K562 (cell line): ENCODE data around the gene ZNHIT6. TPM values are rescaled to one million over a fixed set of nuclear protein-coding genes. Genes with fewer than 3 reads are reported as not detected.

ENCODE experiments used
- ATAC-seq: fragments of 200-7000 bp; cut with Tn5 transposase; 3 replicates; pipeline ENCODE4 v1.9.1; 2020; ENCODE audit warnings: moderate library complexity
- BruUV-seq: library from RNA; stranded (reverse); fragments of 400-500 nt; replicated peaks from 2 replicates; lab custom pipeline; 2021; lab: Mats Ljungman, UMichigan
- CTCF ChIA-PET: fragments of 300-600 bp; formaldehyde crosslinking; extraction: SDS; loops from one replicate; lab custom pipeline; 2021; ENCODE audit warnings: low intra/inter-chr PET ratio; lab: Yijun Ruan, JAX
- POLR2A ChIA-PET: fragments of 300-600, 350-650 bp; sonication (Branson Sonifier 250); formaldehyde crosslinking; extraction: SDS; loops from one replicate; lab custom pipeline; 2021; ENCODE audit warnings: antibody characterized with exemption, inconsistent platforms; lab: Yijun Ruan, JAX
- DNase-seq, 4 experiments: peaks; one replicate each; pipeline versions ENCODE4 v3.0.0 to v3.0.0-alpha.2; 2011 to 2018; ENCODE audit warnings: low spot score in 3 of 4, mixed read lengths in 3 of 4; ENCODE audit errors: extremely low read depth in 1 of 4
- FAIRE-seq: peaks from 2 replicates; lab custom pipeline; 2011; peaks lifted over from hg19 to GRCh38; lab: Jason Lieb, UNC
- H2AFZ ChIP-seq: 2 replicates; pipeline ENCODE4 v1.6.0; 2011; ENCODE audit warnings: low read depth, low read length, control low read depth, inconsistent platforms
- H3K27ac ChIP-seq: fragments of 200-600 bp; 3 replicates; pipeline ENCODE4 v1.8.0; 2011; ENCODE audit warnings: low read depth, mild to moderate bottlenecking, control low read depth, inconsistent platforms, low read length, moderate library complexity, mixed read lengths; ENCODE audit errors: extremely low read depth
- H3K27me3 ChIP-seq, 2 experiments: fragments of 300-600 bp in 1 of 2; 2 replicates in 1 of 2; 3 replicates in 1 of 2; pipeline versions ENCODE4 v1.6.0 to v1.8.0; 2011; ENCODE audit warnings: inconsistent platforms in 2 of 2, low read length in 2 of 2, mild to moderate bottlenecking in 1 of 2, mixed read lengths in 1 of 2, moderate library complexity in 1 of 2; ENCODE audit not compliant: control insufficient read depth in 2 of 2, insufficient read depth in 2 of 2
- H3K36me3 ChIP-seq: fragments of 300-600 bp; 3 replicates; pipeline ENCODE4 v1.8.0; 2011; ENCODE audit warnings: mild to moderate bottlenecking, low read length, inconsistent platforms; ENCODE audit not compliant: control insufficient read depth, insufficient read depth
- H3K4me1 ChIP-seq, 2 experiments: fragments of 200-600 bp in 1 of 2; replicated peaks in 1 of 2; 2 replicates in 1 of 2; 3 replicates in 1 of 2; pipeline versions ENCODE4 v1.5.1 to v1.8.0; 2011; ENCODE audit warnings: inconsistent platforms in 2 of 2, low read length in 2 of 2, mild to moderate bottlenecking in 1 of 2, mixed read lengths in 1 of 2, moderate library complexity in 1 of 2; ENCODE audit not compliant: control insufficient read depth in 2 of 2, insufficient read depth in 2 of 2
- H3K4me2 ChIP-seq: 2 replicates; pipeline ENCODE4 v1.6.1; 2011; ENCODE audit warnings: low read length, control low read depth, inconsistent platforms, mixed read lengths; ENCODE audit not compliant: insufficient read depth
- H3K4me3 ChIP-seq: fragments of 200-600 bp; sonication (generic), shearing (Covaris generic); 2 replicates; pipeline ENCODE4 v1.5.1; 2016; ENCODE audit warnings: control low read depth, inconsistent platforms
- H3K79me2 ChIP-seq: fragments of 200-600 bp; 3 replicates; pipeline ENCODE4 v1.8.0; 2011; ENCODE audit warnings: low read length, inconsistent platforms; ENCODE audit not compliant: control insufficient read depth, insufficient read depth
- H3K9ac ChIP-seq, 2 experiments: 2 replicates each; pipeline versions ENCODE4 v1.6.0 to v1.6.1; 2011; ENCODE audit warnings: low read depth in 2 of 2, low read length in 2 of 2, control low read depth in 1 of 2, inconsistent platforms in 1 of 2, mild to moderate bottlenecking in 1 of 2, mixed read lengths in 1 of 2; ENCODE audit not compliant: insufficient read depth in 1 of 2
- H3K9me1 ChIP-seq: one replicate; pipeline ENCODE4 v1.6.0; 2011; ENCODE audit warnings: inconsistent platforms, mild to moderate bottlenecking, low read length, moderate library complexity; ENCODE audit not compliant: control insufficient read depth, insufficient read depth
- H3K9me3 ChIP-seq: replicated peaks from 2 replicates; pipeline ENCODE4 v1.5.1; 2011; ENCODE audit warnings: low read depth, low read length, inconsistent platforms; ENCODE audit not compliant: control insufficient read depth, insufficient read depth
- H4K20me1 ChIP-seq: replicated peaks from 2 replicates; pipeline ENCODE4 v1.6.1; 2011; ENCODE audit warnings: low read length, inconsistent platforms, mixed read lengths; ENCODE audit not compliant: control insufficient read depth, insufficient read depth
- FOXJ2 ChIP-seq: fragments of 200-800 bp; sonication (Bioruptor generic); IDR thresholded peaks from 2 replicates; pipeline ENCODE4 v1.6.1; 2016; ENCODE audit warnings: missing genetic modification characterization, missing compliant biosample characterization
- GTF2E2 ChIP-seq: fragments of 200-800 bp; sonication (Bioruptor generic); IDR thresholded peaks from 2 replicates; pipeline ENCODE4 v1.6.1; 2016; ENCODE audit warnings: missing genetic modification characterization, missing compliant biosample characterization
- HLTF ChIP-seq: fragments of 450-650 bp; IDR thresholded peaks from 2 replicates; pipeline ENCODE4 v1.6.1; 2016
- HNRNPK ChIP-seq: fragments of 200-400 bp; formaldehyde crosslinking; IDR thresholded peaks from one replicate; pipeline ENCODE4 v1.6.1; 2018; ENCODE audit warnings: mild to moderate bottlenecking, low read depth, low read length; ENCODE audit not compliant: poor library complexity, severe bottlenecking
- MAFK ChIP-seq: IDR thresholded peaks from 2 replicates; pipeline ENCODE4 v1.6.1; 2011; ENCODE audit warnings: low read length, improper control_type of control experiment
- ZNF354B ChIP-seq: fragments of 250-450 bp; sonication (Bioruptor Pico); IDR thresholded peaks from 2 replicates; pipeline ENCODE4 v1.4.0; 2020
- ZNF717 ChIP-seq: fragments of 250-450 bp; sonication (Bioruptor Pico); IDR thresholded peaks from 2 replicates; pipeline ENCODE4 v1.5.0; 2021
- ZNF79 ChIP-seq: fragments of 250-450 bp; sonication (Bioruptor Pico); IDR thresholded peaks from 2 replicates; pipeline ENCODE4 v1.4.0; 2020; ENCODE audit warnings: low read depth, mild to moderate bottlenecking, moderate library complexity
- WGBS: fragments of 100-300 bp; shearing (Covaris generic); methylation state at CpG from one replicate; pipeline ENCODE4 v1.1.6; 2016; ENCODE audit warnings: low coverage, mixed read lengths; ENCODE audit not compliant: insufficient coverage; ENCODE audit errors: missing lambda C conversion rate; 5-methylcytosine and 5-hydroxymethylcytosine counted together
- in situ Hi-C: fragments of 300-500 bp; cut with MboI; formaldehyde crosslinking; loops from 4 replicates; pipeline ENCODE4 v1.15.0; 2018; ENCODE audit warnings: inconsistent platforms, mixed read lengths
- intact Hi-C: fragments of 100-400 bp; cut with micrococcal nuclease; formaldehyde crosslinking; loops from 2 replicates; pipeline ENCODE4 v1.14.2; 2022
- polyA plus RNA-seq, 8 experiments: library from polyadenylated mRNA; depleted of rRNA in 4 of 8; stranded (reverse) in 5 of 8; unstranded in 3 of 8; fragments of >200 nt; fragmentation: Nextera tagmentation in 2 of 8; fragmentation: Illumina TruSeq in 1 of 8; extraction: Ambion mirVana in 2 of 8; extraction: Trizol in 1 of 8; gene quantifications; 2 replicates each; pipeline versions ENCODE4 v1.2.1 to v1.2.3, GENCODE V29; 2011 to 2014; ENCODE audit warnings: inconsistent platforms in 1 of 8, missing spikeins in 1 of 8
- total RNA-seq, 7 experiments: library from RNA; depleted of rRNA in 6 of 7; stranded (reverse); fragments of >200 nt in 6 of 7; fragmentation: Illumina TruSeq in 2 of 7; extraction: Trizol in 2 of 7; gene quantifications; 2 replicates each; pipeline versions ENCODE4 v1.2.1 to v1.2.3, GENCODE V29; 2011 to 2021; ENCODE audit warnings: low replicate concordance in 1 of 7
- TF ChIP-seq, protein P1 (sequence below): IDR thresholded peaks from 3 replicates; pipeline ENCODE4 v1.6.1; 2011; ENCODE audit warnings: borderline replicate concordance, mild to moderate bottlenecking, moderate library complexity; ENCODE audit not compliant: insufficient read length; ENCODE audit errors: extremely low read depth
- TF ChIP-seq, protein P2 (sequence below): sonication (generic); formaldehyde crosslinking; IDR thresholded peaks from 2 replicates; pipeline ENCODE4 v1.8.0; 2022; ENCODE audit warnings: mild to moderate bottlenecking, missing genetic modification reagents
- TF ChIP-seq, protein P3 (sequence below): fragments of 250-450 bp; sonication (Bioruptor Pico); IDR thresholded peaks from 2 replicates; pipeline ENCODE4 v1.9.0; 2021; ENCODE audit warnings: mild to moderate bottlenecking

ZNHIT6 gene
- total and polyA plus RNA-seq, 9 of the 15 experiments (the other 6 are each of a cell fraction or from before 2014, with no cell fraction given) = 15.4 to 37.6 (median 21.7) TPM

DNA sequence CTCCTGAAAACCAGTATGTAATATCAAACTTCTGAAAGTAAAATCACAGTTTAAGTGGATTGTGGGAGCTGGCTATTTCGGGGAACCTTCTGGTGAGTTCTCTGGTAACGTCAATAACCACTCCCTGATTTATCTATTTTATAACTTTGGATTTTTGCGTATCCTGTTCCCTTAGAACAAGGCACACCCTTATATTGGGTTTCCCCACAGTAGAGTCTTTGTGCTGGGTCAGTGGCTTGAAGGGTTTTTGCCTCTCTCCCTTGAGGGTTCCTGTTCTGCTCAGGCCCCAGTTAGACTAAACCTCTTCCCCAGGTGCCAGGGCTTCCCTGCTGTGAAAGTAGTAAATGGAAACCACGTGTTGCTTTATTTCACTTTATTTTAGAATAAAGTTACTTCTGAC, 106.3 kb downstream of the ZNHIT6 start (continued):
- TF ChIP-seq, protein P1, sequence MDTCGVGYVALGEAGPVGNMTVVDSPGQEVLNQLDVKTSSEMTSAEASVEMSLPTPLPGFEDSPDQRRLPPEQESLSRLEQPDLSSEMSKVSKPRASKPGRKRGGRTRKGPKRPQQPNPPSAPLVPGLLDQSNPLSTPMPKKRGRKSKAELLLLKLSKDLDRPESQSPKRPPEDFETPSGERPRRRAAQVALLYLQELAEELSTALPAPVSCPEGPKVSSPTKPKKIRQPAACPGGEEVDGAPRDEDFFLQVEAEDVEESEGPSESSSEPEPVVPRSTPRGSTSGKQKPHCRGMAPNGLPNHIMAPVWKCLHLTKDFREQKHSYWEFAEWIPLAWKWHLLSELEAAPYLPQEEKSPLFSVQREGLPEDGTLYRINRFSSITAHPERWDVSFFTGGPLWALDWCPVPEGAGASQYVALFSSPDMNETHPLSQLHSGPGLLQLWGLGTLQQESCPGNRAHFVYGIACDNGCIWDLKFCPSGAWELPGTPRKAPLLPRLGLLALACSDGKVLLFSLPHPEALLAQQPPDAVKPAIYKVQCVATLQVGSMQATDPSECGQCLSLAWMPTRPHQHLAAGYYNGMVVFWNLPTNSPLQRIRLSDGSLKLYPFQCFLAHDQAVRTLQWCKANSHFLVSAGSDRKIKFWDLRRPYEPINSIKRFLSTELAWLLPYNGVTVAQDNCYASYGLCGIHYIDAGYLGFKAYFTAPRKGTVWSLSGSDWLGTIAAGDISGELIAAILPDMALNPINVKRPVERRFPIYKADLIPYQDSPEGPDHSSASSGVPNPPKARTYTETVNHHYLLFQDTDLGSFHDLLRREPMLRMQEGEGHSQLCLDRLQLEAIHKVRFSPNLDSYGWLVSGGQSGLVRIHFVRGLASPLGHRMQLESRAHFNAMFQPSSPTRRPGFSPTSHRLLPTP = no peak
- TF ChIP-seq HLTF (no peak), FOXJ2 (tag) (no peak)
- TF ChIP-seq, protein P2, sequence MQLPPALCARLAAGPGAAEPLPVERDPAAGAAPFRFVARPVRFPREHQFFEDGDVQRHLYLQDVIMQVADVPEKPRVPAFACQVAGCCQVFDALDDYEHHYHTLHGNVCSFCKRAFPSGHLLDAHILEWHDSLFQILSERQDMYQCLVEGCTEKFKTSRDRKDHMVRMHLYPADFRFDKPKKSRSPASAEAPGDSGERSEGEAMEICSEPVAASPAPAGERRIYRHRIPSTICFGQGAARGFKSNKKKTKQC (CRISPR knock-in tag) = no peak

DNA sequence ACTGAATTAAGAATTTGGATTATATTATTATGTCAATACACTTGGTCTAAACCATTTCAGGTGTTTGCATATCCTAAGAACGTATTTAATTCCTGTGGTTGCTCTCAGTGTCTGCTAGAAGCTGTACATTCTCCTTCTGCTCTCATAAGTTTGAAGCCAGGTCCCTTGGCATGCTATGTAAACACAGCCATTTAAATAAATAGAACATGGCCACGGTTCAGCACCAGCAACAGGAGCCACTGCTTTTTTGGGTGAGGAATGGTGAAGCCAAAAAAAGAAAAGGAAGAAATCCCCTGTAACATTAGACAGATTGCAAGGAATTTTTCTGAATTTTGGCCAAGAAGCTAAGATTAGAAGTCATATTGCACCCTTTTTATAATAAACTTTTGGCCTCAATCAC, 108.6 kb downstream of the ZNHIT6 start:
- H3K9me1 ChIP-seq = peaks cover 2% of the 10 kb centered on the region
- no peaks in the 10 kb centered on the region for H3K79me2 ChIP-seq
- BruUV-seq = no TSS peak
- 0% methylated on average over 2 of the region's 2 CpGs for WGBS
- no peaks in the 10 kb centered on the region for H3K9me3 ChIP-seq
- H3K4me2 ChIP-seq = no peak overlapping the region
- in situ Hi-C loops = no loop called here
- DNase-seq = no peak
- no peaks in the 10 kb centered on the region for H3K4me1 ChIP-seq
- no peak for TF ChIP-seq ZNF717
- TF ChIP-seq MAFK = no peak
- TF ChIP-seq ZNF79 = no peak
- TF ChIP-seq HNRNPK = no peak
- TF ChIP-seq GTF2E2 (tag) = no peak
- TF ChIP-seq ZNF354B (CRISPR knock-in tag) = no peak
- TF ChIP-seq, protein P3, sequence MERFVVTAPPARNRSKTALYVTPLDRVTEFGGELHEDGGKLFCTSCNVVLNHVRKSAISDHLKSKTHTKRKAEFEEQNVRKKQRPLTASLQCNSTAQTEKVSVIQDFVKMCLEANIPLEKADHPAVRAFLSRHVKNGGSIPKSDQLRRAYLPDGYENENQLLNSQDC (CRISPR knock-in tag) = no peak
- TF ChIP-seq, all 486 proteins: peak for 0
- H3K27ac ChIP-seq = no peak overlapping the region
- CTCF ChIA-PET = no interaction called here
- H3K4me3 ChIP-seq = no peak overlapping the region
- H2AFZ ChIP-seq = no peak overlapping the region
- ATAC-seq (no peak), FAIRE-seq (no peak)
- H4K20me1 ChIP-seq = no peaks in the 10 kb centered on the region
- H3K9ac ChIP-seq = no peak overlapping the region
- intact Hi-C loops = no loop called here
- H3K36me3 ChIP-seq = no peaks in the 10 kb centered on the region
- H3K27me3 ChIP-seq = peaks cover 0 to 6% of the 10 kb centered on the region in 2 experiments; a peak in 3 of 5 replicates
- POLR2A ChIA-PET = interaction anchor here (1.0 to 1.2 kb wide), 2 partner anchors 15 to 17 kb away, joined by 3 to 4 read pairs; no protein-coding TSS in a partner anchor
